ENCODE data around the gene NUMBL.

NUMBL gene

GRCh38 chr19:40692212-40692551, 1.7 kb upstream of the NUMBL start:
- Mint-ChIP-seq H3K36me3 (ENCODE audit: insufficient read depth) (peaks cover 4% of the 10 kb centered on the region), H3K4me3 (no peak overlapping the region), H3K9me3 (no peaks in the 10 kb centered on the region), H3K4me1 (peaks cover 5% of the 10 kb centered on the region), H3K27me3 (no peaks in the 10 kb centered on the region), H3K27ac (ENCODE audit: low read depth) (no peak overlapping the region)
- ATAC-seq (replicated peaks; ENCODE audit: extremely low read depth, poor library complexity, severe bottlenecking) (no peak), DNase-seq (ENCODE audit: low spot score in 2 of 2) (no peak)

- DNase-seq (ENCODE audit: low spot score in 2 of 2) (no peak), ATAC-seq (replicated peaks; ENCODE audit: extremely low read depth, poor library complexity, severe bottlenecking) (no peak)
- Mint-ChIP-seq H3K4me3 (peak overlapping the region; percentile 81), H3K36me3 (ENCODE audit: insufficient read depth) (peaks cover 4% of the 10 kb centered on the region), H3K4me1 (peaks cover 5% of the 10 kb centered on the region), H3K27ac (ENCODE audit: low read depth) (no peak overlapping the region), H3K27me3 (no peaks in the 10 kb centered on the region), H3K9me3 (no peaks in the 10 kb centered on the region)
These were observed 1.2 kb upstream of the NUMBL start for GRCh38 chr19:40691421-40692211.

GRCh38 chr19:40690693-40691420, 406 bp upstream of the NUMBL start:
- Mint-ChIP-seq H3K36me3 (ENCODE audit: insufficient read depth) (peaks cover 4% of the 10 kb centered on the region), H3K4me3 (peak overlapping the region; percentile 81), H3K27me3 (no peaks in the 10 kb centered on the region), H3K27ac (ENCODE audit: low read depth) (peak overlapping the region; percentile 63), H3K9me3 (no peaks in the 10 kb centered on the region), H3K4me1 (peaks cover 5% of the 10 kb centered on the region)
- DNase-seq (ENCODE audit: low spot score in 2 of 2), result peak; percentile 59
- ATAC-seq (replicated peaks; ENCODE audit: extremely low read depth, poor library complexity, severe bottlenecking), result peak; percentile 67

- Mint-ChIP-seq H3K9me3 (no peaks in the 10 kb centered on the region), H3K27me3 (no peaks in the 10 kb centered on the region), H3K36me3 (ENCODE audit: insufficient read depth) (peaks cover 3% of the 10 kb centered on the region), H3K4me3 (peak overlapping the region; percentile 31), H3K27ac (ENCODE audit: low read depth) (no peak overlapping the region), H3K4me1 (peaks cover 5% of the 10 kb centered on the region)
- DNase-seq (ENCODE audit: low spot score in 2 of 2) (no peak), ATAC-seq (replicated peaks; ENCODE audit: extremely low read depth, poor library complexity, severe bottlenecking) (no peak)
These were observed 957 bp downstream of the NUMBL start for GRCh38 chr19:40689339-40690049.

- no peak overlapping the region for H3K4me3 Mint-ChIP-seq
These were observed 1.5 kb downstream of the NUMBL start for GRCh38 chr19:40688987-40689338.

GRCh38 chr19:40688309-40688708, 2.1 kb downstream of the NUMBL start:
- Mint-ChIP-seq H3K27me3 (no peaks in the 10 kb centered on the region), H3K4me3 (no peak overlapping the region), H3K27ac (ENCODE audit: low read depth) (no peak overlapping the region), H3K4me1 (peaks cover 5% of the 10 kb centered on the region), H3K36me3 (ENCODE audit: insufficient read depth) (no peaks in the 10 kb centered on the region), H3K9me3 (no peaks in the 10 kb centered on the region)
- ATAC-seq (replicated peaks; ENCODE audit: extremely low read depth, poor library complexity, severe bottlenecking), result no peak
- no peak for DNase-seq (ENCODE audit: low spot score in 2 of 2)

More at GRCh38 chr19:40688987-40689338, 1.5 kb downstream of the NUMBL start:
- Mint-ChIP-seq H3K4me1 (peaks cover 5% of the 10 kb centered on the region), H3K27me3 (no peaks in the 10 kb centered on the region), H3K9me3 (no peaks in the 10 kb centered on the region), H3K27ac (ENCODE audit: low read depth) (no peak overlapping the region), H3K36me3 (ENCODE audit: insufficient read depth) (no peaks in the 10 kb centered on the region)
- ATAC-seq (replicated peaks; ENCODE audit: extremely low read depth, poor library complexity, severe bottlenecking) (no peak), DNase-seq (ENCODE audit: low spot score in 2 of 2) (no peak)

GRCh38 chr19:40687525-40688016, 2.9 kb downstream of the NUMBL start:
- Mint-ChIP-seq H3K4me1 (peaks cover 5% of the 10 kb centered on the region), H3K36me3 (ENCODE audit: insufficient read depth) (no peaks in the 10 kb centered on the region), H3K9me3 (no peaks in the 10 kb centered on the region), H3K27me3 (no peaks in the 10 kb centered on the region), H3K4me3 (no peak overlapping the region), H3K27ac (ENCODE audit: low read depth) (no peak overlapping the region)
- DNase-seq (ENCODE audit: low spot score in 2 of 2), result peak in 1 of 2 donors; percentile 35
- ATAC-seq (replicated peaks; ENCODE audit: extremely low read depth, poor library complexity, severe bottlenecking), result no peak

- no peak for ATAC-seq (replicated peaks; ENCODE audit: extremely low read depth, poor library complexity, severe bottlenecking)
These were observed 3.4 kb downstream of the NUMBL start for GRCh38 chr19:40686882-40687524.

GRCh38 chr19:40685563-40685962, 4.9 kb downstream of the NUMBL start:
- Mint-ChIP-seq H3K27ac (ENCODE audit: low read depth) (no peak overlapping the region), H3K4me1 (no peaks in the 10 kb centered on the region), H3K27me3 (no peaks in the 10 kb centered on the region), H3K9me3 (no peaks in the 10 kb centered on the region), H3K36me3 (ENCODE audit: insufficient read depth) (no peaks in the 10 kb centered on the region), H3K4me3 (no peak overlapping the region)
- ATAC-seq (replicated peaks; ENCODE audit: extremely low read depth, poor library complexity, severe bottlenecking) (no peak), DNase-seq (ENCODE audit: low spot score in 2 of 2) (no peak)

More at GRCh38 chr19:40686882-40687524, 3.4 kb downstream of the NUMBL start:
- DNase-seq (ENCODE audit: low spot score in 2 of 2), result no peak
- Mint-ChIP-seq H3K4me1 (peaks cover 5% of the 10 kb centered on the region), H3K4me3 (no peak overlapping the region), H3K9me3 (no peaks in the 10 kb centered on the region), H3K27me3 (no peaks in the 10 kb centered on the region), H3K36me3 (ENCODE audit: insufficient read depth) (no peaks in the 10 kb centered on the region), H3K27ac (ENCODE audit: low read depth) (no peak overlapping the region)

- Mint-ChIP-seq H3K4me3 (no peak overlapping the region), H3K9me3 (no peaks in the 10 kb centered on the region), H3K27ac (ENCODE audit: low read depth) (no peak overlapping the region), H3K36me3 (ENCODE audit: insufficient read depth) (no peaks in the 10 kb centered on the region), H3K4me1 (no peaks in the 10 kb centered on the region), H3K27me3 (no peaks in the 10 kb centered on the region)
- ATAC-seq (replicated peaks; ENCODE audit: extremely low read depth, poor library complexity, severe bottlenecking) (no peak), DNase-seq (ENCODE audit: low spot score in 2 of 2) (no peak)
These were observed 5.4 kb downstream of the NUMBL start for GRCh38 chr19:40685016-40685526.

- H3K27ac Mint-ChIP-seq (ENCODE audit: low read depth), result no peak overlapping the region
- no peak overlapping the region for H3K4me3 Mint-ChIP-seq
- no peak for ATAC-seq (replicated peaks; ENCODE audit: extremely low read depth, poor library complexity, severe bottlenecking)
- DNase-seq (ENCODE audit: low spot score in 2 of 2), result no peak
- no peaks in the 10 kb centered on the region for H3K36me3 Mint-ChIP-seq (ENCODE audit: insufficient read depth)
- H3K9me3 Mint-ChIP-seq, result no peaks in the 10 kb centered on the region
- no peaks in the 10 kb centered on the region for H3K4me1 Mint-ChIP-seq
- H3K27me3 Mint-ChIP-seq, result no peaks in the 10 kb centered on the region
These were observed 6.2 kb downstream of the NUMBL start for GRCh38 chr19:40684280-40684679.

- H3K9me3 Mint-ChIP-seq, result no peaks in the 10 kb centered on the region
- ATAC-seq (replicated peaks; ENCODE audit: extremely low read depth, poor library complexity, severe bottlenecking) (no peak), DNase-seq (ENCODE audit: low spot score in 2 of 2) (no peak)
- no peaks in the 10 kb centered on the region for H3K4me1 Mint-ChIP-seq
- no peak overlapping the region for H3K4me3 Mint-ChIP-seq
- H3K27ac Mint-ChIP-seq (ENCODE audit: low read depth), result no peak overlapping the region
- no peaks in the 10 kb centered on the region for H3K27me3 Mint-ChIP-seq
- no peaks in the 10 kb centered on the region for H3K36me3 Mint-ChIP-seq (ENCODE audit: insufficient read depth)
These were observed 7.0 kb downstream of the NUMBL start for GRCh38 chr19:40683437-40683836.
